Heart right ventricle (tissue), 16 donors: ENCODE measurements around the gene DHCR24. TPM values are rescaled to one million over a fixed set of nuclear protein-coding genes. Genes with fewer than 3 reads are reported as not detected.

Source experiments
- ATAC-seq, 8 donors: fragments of 200-7000 bp; cut with Tn5 transposase; one replicate each; pipeline ENCODE4 v1.9.1; 2020; ENCODE audit warnings: mild to moderate bottlenecking in 8 of 8, moderate library complexity in 8 of 8, moderate number of reproducible peaks in 1 of 8
- DNase-seq, 2 donors: peaks; one replicate each; pipeline ENCODE4 v3.0.0-alpha.2; 2020
- H3K27ac ChIP-seq, 10 donors: fragments of 200-600 bp; sonication (generic) in 2 of 10; one replicate each; pipeline versions ENCODE4 v1.5.0 to v1.8.0; 2020 to 2022; ENCODE audit warnings: mild to moderate bottlenecking in 3 of 10
- H3K27me3 ChIP-seq, 7 donors: fragments of 200-600 bp; one replicate each; pipeline ENCODE4 v1.8.0; 2021 to 2022; ENCODE audit warnings: mild to moderate bottlenecking in 2 of 7
- H3K36me3 ChIP-seq, 9 donors: fragments of 200-600 bp; sonication (generic) in 1 of 9; one replicate each; pipeline versions ENCODE4 v1.5.0 to v1.8.0; 2020 to 2022; ENCODE audit warnings: mild to moderate bottlenecking in 2 of 9
- H3K4me1 ChIP-seq, 9 donors: fragments of 200-600 bp; sonication (generic) in 1 of 9; one replicate each; pipeline versions ENCODE4 v1.5.0 to v1.8.0; 2020 to 2022; ENCODE audit warnings: mild to moderate bottlenecking in 4 of 9
- H3K4me3 ChIP-seq, 10 donors: fragments of 200-600 bp; sonication (generic) in 2 of 10; one replicate each; pipeline versions ENCODE4 v1.5.0 to v1.8.0; 2020 to 2022; ENCODE audit warnings: mild to moderate bottlenecking in 7 of 10, moderate library complexity in 2 of 10
- H3K9me3 ChIP-seq, 11 donors: fragments of 200-600 bp in 10 of 11; sonication (generic) in 2 of 11; one replicate each; pipeline versions ENCODE4 v1.5.0 to v1.8.0; 2013 to 2022; ENCODE audit warnings: mild to moderate bottlenecking in 2 of 11, control low read depth in 1 of 11, moderate library complexity in 1 of 11
- WGBS, 2 donors: extraction: QIAGEN DNeasy Blood & Tissue Kit; methylation state at CpG; one replicate each; pipeline ENCODE4 v1.1.7; 2013; ENCODE audit warnings: inconsistent platforms in 1 of 2; 5-methylcytosine and 5-hydroxymethylcytosine counted together
- intact Hi-C, 10 donors: fragments of 100-400 bp; cut with DNase I; formaldehyde crosslinking; loops; one replicate each; pipeline versions ENCODE4 v1.11.1 to v1.14.2; 2022
- polyA plus RNA-seq, 2 donors: library from polyadenylated mRNA; stranded (reverse); fragments of 200-250 nt; gene quantifications; one replicate each; pipeline ENCODE4 v1.2.3, GENCODE V29; 2013
- total RNA-seq, 10 donors: library from RNA; stranded (reverse); fragmentation: NEBNext Ultra II Directional in 3 of 10; extraction: Animal tissue kit (Norgen Biotek cat#: 25700) in 3 of 10; gene quantifications; one replicate each; pipeline versions ENCODE4 v1.2.1 to v1.2.4, GENCODE V29; 2021 to 2023
- TF ChIP-seq, protein P1 (sequence below), 9 donors: fragments of 200-600 bp; sonication (generic) in 2 of 9; IDR thresholded peaks; one replicate each; pipeline versions ENCODE4 v1.5.0 to v1.8.0; 2021 to 2022; ENCODE audit warnings: antibody characterized with exemption in 9 of 9, mild to moderate bottlenecking in 5 of 9, moderate library complexity in 1 of 9
- donor health status: Arrhythmogenic right ventricular cardiomyopathy.
- donor health status: ischemic (EF 13 %, LVEDD 7.1; RV severe dilation, severe dysfunction).
- donor health status: healthy with polysubstance abuse.
- donor health status: DM: no; HTN: yes; CAD: no.
- donor health status: DM: no; HTN: no; CAD: no.
- donor health status: ischemic (EF 25% LVEDD 6.9; RV normal size, moderate dysfunction).
- donor health status: ischemic (EF 25% LVEDD 5.7; RV mildly dilated, moderate dysfunction).
- donor health status: healthy.
- donor health status: DM: yes; HTN: yes; CAD: no.
- donor health status: Ischemic cardiomyopathy.
- donor health status: ischemic (EF 35%, LVEDD 5.7; RV mildly dilated, moderate dysfunction).
- donor health status: nonischemic (EF 11% LVEDD 7.7; RV severe dilation, severe dysfunction).
- donor health status: DM: yes; HTN: yes; CAD: no.
- donor health status: PGD.
- donor health status: ischemic (EF 29% LVEDD 5.4; RV normal size, mild dysfunction).
- donor health status: nonischemic (EF 23%, LVEDD 6.1; RV moderate dilation, normal function).

Gene DHCR24
- total and polyA plus RNA-seq, 12 donors: 3.3 to 70.6 (median 15.0) TPM

DNA sequence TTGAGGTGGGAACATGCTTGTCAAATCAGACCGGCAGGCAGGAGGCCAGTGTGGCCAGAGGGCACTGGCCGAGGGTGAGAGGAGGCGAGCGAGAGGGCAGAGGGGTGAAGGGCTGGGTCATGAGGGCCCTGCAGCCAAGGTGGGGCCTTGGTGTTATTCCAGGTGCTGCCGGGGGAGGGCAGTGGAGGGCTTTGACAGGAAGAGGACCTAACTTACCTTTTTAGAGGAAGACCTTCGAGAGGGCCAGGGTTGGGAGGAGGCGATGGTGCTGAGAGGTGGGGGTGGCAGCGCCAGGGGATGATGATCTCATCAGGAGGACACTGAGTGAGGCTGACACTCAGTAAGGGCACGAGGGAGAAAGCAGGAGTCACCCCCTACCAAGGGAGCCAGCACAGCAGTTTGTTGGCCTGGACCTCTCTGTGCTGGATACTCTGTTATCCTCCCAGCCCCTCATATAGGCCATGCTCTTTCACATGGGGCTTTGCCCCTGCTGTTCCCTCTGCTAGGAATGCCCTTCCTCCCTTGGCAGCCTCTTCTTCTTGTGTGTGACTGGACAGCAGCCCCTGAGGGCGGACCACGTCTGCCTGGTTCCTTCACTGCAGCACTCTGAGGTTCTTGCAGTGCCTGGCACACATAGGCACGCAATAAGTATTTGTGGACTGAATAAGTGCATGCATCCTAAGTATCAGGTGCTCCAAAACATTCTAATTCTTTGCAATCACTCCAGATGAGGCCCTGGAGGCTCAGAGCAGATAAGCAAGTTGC, 78.4 kb downstream of the DHCR24 start:
- WGBS, 2 donors: 70 to 71% methylated on average over 12 of the region's 12 CpGs
- intact Hi-C loops: loop anchor here in 7 of 10 donors (10.0 kb wide), 5 partner anchors 134 to 944 kb away; no protein-coding TSS in a partner anchor
- H3K27me3 ChIP-seq: peaks cover 0 to 12% (median 0%) of the 10 kb centered on the region in 7 donors
- DNase-seq (no peak), ATAC-seq (no peak)
- H3K4me1 ChIP-seq: peaks cover 0 to 13% (median 0%) of the 10 kb centered on the region in 9 donors
- TF ChIP-seq, protein P1, sequence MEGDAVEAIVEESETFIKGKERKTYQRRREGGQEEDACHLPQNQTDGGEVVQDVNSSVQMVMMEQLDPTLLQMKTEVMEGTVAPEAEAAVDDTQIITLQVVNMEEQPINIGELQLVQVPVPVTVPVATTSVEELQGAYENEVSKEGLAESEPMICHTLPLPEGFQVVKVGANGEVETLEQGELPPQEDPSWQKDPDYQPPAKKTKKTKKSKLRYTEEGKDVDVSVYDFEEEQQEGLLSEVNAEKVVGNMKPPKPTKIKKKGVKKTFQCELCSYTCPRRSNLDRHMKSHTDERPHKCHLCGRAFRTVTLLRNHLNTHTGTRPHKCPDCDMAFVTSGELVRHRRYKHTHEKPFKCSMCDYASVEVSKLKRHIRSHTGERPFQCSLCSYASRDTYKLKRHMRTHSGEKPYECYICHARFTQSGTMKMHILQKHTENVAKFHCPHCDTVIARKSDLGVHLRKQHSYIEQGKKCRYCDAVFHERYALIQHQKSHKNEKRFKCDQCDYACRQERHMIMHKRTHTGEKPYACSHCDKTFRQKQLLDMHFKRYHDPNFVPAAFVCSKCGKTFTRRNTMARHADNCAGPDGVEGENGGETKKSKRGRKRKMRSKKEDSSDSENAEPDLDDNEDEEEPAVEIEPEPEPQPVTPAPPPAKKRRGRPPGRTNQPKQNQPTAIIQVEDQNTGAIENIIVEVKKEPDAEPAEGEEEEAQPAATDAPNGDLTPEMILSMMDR (IDR thresholded peaks at IDR 0.05): peak in 1 of 9 donors; percentile 9
- H3K27ac ChIP-seq: no peak overlapping the region
- no peak overlapping the region for H3K4me3 ChIP-seq
- no peaks in the 10 kb centered on the region for H3K9me3 ChIP-seq
- H3K36me3 ChIP-seq: no peaks in the 10 kb centered on the region

DNA sequence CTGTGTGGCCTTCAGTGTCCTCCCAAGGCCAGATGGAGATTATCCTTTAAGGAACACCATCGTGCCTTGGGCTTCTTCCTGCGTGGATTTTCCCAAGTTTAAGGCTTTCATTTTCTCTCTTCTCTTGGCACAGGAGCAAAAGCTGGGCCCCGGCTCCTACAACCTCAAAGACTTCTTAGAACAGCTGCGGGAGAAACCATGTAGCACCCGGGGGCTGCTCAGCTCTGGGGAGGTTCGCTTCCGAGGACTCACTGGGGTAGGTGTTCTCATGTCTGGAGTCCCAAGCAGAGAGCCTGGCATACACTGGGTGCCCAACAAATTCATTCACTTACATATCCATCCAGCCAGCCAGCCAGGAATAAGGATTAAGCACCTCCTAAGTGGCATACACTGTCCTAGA, 79.2 kb downstream of the DHCR24 start:
- no peak for ATAC-seq
- Histone ChIP-seq H3K4me1 (peaks cover 0 to 13% (median 0%) of the 10 kb centered on the region in 9 donors), H3K9me3 (no peaks in the 10 kb centered on the region), H3K27ac (no peak overlapping the region), H3K4me3 (no peak overlapping the region), H3K27me3 (peaks cover 0 to 20% (median 4%) of the 10 kb centered on the region in 7 donors), H3K36me3 (no peaks in the 10 kb centered on the region)
- DNase-seq: no peak
- intact Hi-C loops: loop anchor here in 7 of 10 donors (10.0 kb wide), 5 partner anchors 133 to 943 kb away; no protein-coding TSS in a partner anchor
- WGBS, 2 donors: 85 to 87% methylated on average over 7 of the region's 7 CpGs
- TF ChIP-seq, protein P1 (IDR thresholded peaks at IDR 0.05): no peak

DNA sequence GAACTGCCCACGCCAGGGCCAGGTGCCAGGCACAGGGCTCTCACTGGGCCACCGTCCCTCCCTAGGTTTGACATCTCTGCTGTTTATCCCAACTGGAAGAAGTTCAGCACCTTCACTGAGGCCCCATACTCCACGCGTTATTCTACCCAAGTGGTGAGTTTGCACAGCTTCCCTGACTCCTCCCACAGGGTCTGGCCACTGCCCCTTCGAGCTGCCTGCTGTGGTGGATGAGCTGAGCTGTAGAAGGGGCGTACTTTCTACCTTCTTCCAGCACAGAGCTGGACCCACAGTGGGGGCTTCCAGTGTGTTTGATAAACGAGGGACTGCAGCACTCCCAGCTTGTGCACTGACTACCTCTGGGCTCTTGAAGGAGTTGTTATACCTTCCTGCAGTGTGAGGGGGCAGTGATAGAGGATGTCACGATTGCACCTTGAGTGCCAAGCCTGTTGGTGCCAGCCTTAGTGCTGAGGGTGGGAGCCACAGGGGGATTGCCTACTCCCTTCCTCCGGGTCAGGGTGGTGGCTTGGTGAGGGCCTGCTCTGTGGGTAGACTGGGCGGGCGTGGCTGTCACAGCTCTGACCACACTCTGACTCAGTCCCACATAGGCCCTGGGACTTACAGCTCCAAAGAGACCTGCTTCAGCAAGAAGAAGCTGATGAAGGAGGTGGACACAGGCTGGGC, 79.9 kb downstream of the DHCR24 start:
- intact Hi-C loops: loop anchor here in 7 of 10 donors (10.0 kb wide), 5 partner anchors 132 to 942 kb away; no protein-coding TSS in a partner anchor
- peaks cover 0 to 14% (median 0%) of the 10 kb centered on the region in 9 donors for H3K4me1 ChIP-seq
- H3K9me3 ChIP-seq: no peaks in the 10 kb centered on the region
- WGBS, 2 donors: 74 to 79% methylated on average over 11 of the region's 11 CpGs
- TF ChIP-seq, protein P1 (IDR thresholded peaks at IDR 0.05): no peak
- H3K36me3 ChIP-seq: no peaks in the 10 kb centered on the region
- H3K4me3 ChIP-seq: no peak overlapping the region
- H3K27me3 ChIP-seq: peaks cover 0 to 27% (median 6%) of the 10 kb centered on the region in 7 donors
- no peak overlapping the region for H3K27ac ChIP-seq
- ATAC-seq: peak in 1 of 8 donors; percentile 28
- no peak for DNase-seq

DNA sequence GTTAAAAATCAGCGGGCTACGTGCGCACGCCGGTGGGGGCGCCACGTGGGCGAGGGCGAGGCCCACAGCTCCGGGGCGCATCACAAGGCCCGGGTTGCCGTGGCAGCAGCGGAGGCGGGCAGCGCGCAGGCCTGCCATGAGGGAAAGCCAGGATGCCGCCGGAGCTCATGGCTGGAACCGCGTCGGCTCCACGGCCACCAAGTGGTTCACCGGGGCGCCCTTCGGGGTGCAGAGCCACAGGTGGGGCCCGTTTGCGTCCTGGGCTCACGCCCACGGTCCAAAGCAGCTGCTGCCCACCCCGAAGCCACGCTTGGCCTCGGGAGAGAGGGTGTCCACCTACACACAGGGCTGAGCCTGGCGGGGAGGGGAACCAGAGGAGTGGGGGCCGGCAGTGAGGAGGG, 81.0 kb downstream of the DHCR24 start:
- no peaks in the 10 kb centered on the region for H3K9me3 ChIP-seq
- WGBS, 2 donors: 73 to 75% methylated on average over 35 of the region's 35 CpGs
- intact Hi-C loops: loop anchor here in 7 of 10 donors (10.0 kb wide), 5 partner anchors 131 to 941 kb away; no protein-coding TSS in a partner anchor
- DNase-seq (no peak), ATAC-seq (no peak)
- TF ChIP-seq, protein P1 (IDR thresholded peaks at IDR 0.05): no peak
- no peak overlapping the region for H3K27ac ChIP-seq
- H3K4me3 ChIP-seq: no peak overlapping the region
- no peaks in the 10 kb centered on the region for H3K36me3 ChIP-seq
- H3K27me3 ChIP-seq: peaks cover 0 to 38% (median 17%) of the 10 kb centered on the region in 7 donors
- H3K4me1 ChIP-seq: peaks cover 0 to 25% (median 5%) of the 10 kb centered on the region in 9 donors
